Subcutaneous adipose tissue (tissue), 4 donors: ENCODE results near the gene LRRC7. TPM values are rescaled to one million over a fixed set of nuclear protein-coding genes. Genes with fewer than 3 reads are reported as not detected.

ENCODE experiments used
- CTCF ChIP-seq: fragments of 450-650 bp; IDR thresholded peaks from one replicate; pipeline ENCODE4 v1.5.1; 2016; ENCODE audit warnings: low read depth, mild to moderate bottlenecking, control low read depth, antibody characterized with exemption, moderate library complexity
- total RNA-seq, 4 donors: library from RNA; depleted of rRNA; stranded (reverse); fragments of >200 nt; gene quantifications; one replicate each; pipeline ENCODE4 v1.1.0, GENCODE V29; 2016

LRRC7 gene
- total RNA-seq, 4 donors from 2014 or later: not detected

GRCh38 chr1:70066711-70067110 lies 499.0 kb downstream of the LRRC7 start:
- TF ChIP-seq CTCF: no peak

- TF ChIP-seq CTCF: no peak
These were observed 503.9 kb downstream of the LRRC7 start for GRCh38 chr1:70071601-70072000.

GRCh38 chr1:70072231-70072751 lies 504.6 kb downstream of the LRRC7 start:
- TF ChIP-seq CTCF: no peak

- no peak for TF ChIP-seq CTCF
These were observed 508.0 kb downstream of the LRRC7 start for GRCh38 chr1:70075761-70076160.

GRCh38 chr1:70077066-70077465 lies 509.3 kb downstream of the LRRC7 start:
- TF ChIP-seq CTCF: no peak

GRCh38 chr1:70079546-70079945 lies 511.8 kb downstream of the LRRC7 start:
- TF ChIP-seq CTCF: no peak

- no peak for TF ChIP-seq CTCF
These were observed 515.8 kb downstream of the LRRC7 start for GRCh38 chr1:70083519-70083918.
